D721Med (cell line): ENCODE measurements around the gene HNRNPA3.
"Not testable (repeated sequence)": the region's sequence is repeated elsewhere in the genome, so short reads cannot be mapped to it uniquely, and the experiment has no call there.

Source experiments
- DNase-seq: peaks from one replicate; pipeline ENCODE4 v3.0.0; 2011; ENCODE audit warnings: low spot score; ENCODE audit not compliant: insufficient read length
- FAIRE-seq: peaks from 2 replicates; lab custom pipeline; 2011; peaks lifted over from hg19 to GRCh38; lab: Jason Lieb, UNC
- TF ChIP-seq, protein P1 (sequence below): IDR thresholded peaks from 2 replicates; pipeline ENCODE4 v1.5.1; 2012; ENCODE audit warnings: mild to moderate bottlenecking, control low read depth; ENCODE audit not compliant: insufficient read depth; ENCODE audit errors: missing control alignments

The HNRNPA3 gene

DNA sequence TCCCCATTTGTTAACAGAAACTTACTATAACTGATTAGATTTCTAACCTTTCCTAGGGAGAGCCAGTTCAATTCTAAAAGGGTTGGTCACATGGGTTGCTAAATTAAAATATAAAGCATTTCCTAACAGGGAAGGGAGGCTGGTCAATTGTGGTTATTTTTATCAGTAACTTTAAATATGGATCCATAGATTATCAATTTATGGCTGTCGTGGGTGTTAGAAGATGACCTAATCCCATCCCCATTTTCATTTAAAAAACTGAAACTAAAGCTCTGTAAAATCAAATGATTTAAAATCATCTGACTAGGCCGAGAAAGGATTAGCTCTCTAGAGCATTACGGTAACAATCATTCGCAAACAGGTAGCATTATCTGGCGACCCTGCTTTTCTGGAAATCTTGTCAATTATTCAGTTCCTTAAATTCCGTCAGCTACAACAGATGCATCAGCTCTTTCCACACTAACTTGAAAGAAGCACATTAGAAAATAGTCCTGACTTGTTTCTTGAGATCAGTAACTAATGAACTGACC, 953 bp upstream of the HNRNPA3 start:
- TF ChIP-seq, protein P1, sequence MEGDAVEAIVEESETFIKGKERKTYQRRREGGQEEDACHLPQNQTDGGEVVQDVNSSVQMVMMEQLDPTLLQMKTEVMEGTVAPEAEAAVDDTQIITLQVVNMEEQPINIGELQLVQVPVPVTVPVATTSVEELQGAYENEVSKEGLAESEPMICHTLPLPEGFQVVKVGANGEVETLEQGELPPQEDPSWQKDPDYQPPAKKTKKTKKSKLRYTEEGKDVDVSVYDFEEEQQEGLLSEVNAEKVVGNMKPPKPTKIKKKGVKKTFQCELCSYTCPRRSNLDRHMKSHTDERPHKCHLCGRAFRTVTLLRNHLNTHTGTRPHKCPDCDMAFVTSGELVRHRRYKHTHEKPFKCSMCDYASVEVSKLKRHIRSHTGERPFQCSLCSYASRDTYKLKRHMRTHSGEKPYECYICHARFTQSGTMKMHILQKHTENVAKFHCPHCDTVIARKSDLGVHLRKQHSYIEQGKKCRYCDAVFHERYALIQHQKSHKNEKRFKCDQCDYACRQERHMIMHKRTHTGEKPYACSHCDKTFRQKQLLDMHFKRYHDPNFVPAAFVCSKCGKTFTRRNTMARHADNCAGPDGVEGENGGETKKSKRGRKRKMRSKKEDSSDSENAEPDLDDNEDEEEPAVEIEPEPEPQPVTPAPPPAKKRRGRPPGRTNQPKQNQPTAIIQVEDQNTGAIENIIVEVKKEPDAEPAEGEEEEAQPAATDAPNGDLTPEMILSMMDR: no peak
- DNase-seq: no peak
- FAIRE-seq: no peak

DNA sequence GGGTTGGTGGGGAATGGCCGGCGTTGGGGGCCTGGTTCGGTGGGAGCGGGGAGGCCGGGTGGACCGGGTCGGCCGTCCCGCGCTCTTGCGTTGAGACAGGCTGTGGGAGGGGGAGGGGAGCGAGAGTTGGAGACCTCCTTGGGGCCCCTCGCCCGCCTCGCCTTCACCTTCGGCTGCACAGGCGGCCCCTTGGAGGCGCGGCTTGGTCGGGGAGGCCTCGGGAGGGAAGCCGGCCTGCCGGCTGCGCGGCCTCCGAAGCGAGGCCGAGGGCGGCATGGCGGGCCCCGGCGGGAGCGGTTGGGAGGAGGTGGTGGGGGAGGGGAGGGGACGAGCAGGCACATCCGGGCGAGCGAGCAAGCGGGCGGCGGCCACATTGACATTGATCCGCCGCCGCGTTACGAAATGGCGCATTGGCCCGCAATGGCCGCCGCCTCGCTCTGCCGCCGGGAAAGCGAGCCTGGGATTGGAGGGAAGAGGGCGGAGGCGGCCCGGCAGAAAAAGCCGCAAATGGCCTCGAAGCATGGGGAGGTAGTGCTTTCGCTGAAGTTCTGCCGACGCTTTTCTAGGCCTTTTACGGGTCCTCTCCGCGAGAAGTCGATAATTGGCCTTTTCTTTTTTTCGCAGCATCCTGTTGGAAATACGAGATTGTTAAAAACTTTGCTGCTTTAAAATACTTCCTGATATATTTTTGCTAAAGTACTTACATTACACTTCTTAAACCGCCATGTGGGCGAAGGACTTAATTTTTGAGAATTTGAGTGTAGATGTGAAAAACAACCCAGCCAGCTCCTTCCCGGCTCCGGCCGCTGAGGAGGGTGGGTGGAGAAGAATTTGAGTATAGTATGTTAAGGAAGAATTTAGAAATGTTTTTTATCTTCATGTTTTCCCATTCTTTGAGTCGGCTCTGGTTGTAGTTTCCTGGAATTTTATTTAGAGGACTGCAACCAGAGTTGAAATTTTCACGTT, 580 bp downstream of the HNRNPA3 start:
- TF ChIP-seq, protein P1: no peak
- DNase-seq (peak; percentile 74), FAIRE-seq (no peak)

DNA sequence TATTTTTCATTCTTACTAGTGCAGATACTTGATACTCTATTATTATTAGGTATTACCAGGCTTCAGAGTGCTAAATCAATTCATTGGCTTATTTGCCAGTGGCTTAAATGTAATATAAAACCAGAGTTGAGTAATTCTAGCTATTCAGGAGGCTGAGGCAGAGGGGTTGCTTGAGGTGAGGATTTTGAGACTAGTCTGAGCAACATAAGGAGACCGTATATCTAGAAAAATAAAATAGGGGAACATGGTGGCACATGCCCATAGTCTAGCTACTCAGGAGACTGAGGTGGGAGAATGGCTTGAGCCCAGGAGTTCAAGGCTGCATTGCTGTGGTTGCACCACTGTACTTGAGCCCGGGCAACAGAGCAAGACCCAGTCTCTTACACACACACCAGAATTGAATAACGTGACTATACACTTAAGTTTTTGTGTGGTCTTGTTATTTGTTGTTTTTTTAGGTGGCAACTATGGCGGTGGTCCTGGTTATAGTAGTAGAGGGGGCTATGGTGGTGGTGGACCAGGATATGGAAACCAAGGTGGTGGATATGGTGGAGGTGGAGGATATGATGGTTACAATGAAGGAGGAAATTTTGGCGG, 4.8 kb downstream of the HNRNPA3 start:
- TF ChIP-seq, protein P1: no peak
- FAIRE-seq (no peak), DNase-seq (no peak)

DNA sequence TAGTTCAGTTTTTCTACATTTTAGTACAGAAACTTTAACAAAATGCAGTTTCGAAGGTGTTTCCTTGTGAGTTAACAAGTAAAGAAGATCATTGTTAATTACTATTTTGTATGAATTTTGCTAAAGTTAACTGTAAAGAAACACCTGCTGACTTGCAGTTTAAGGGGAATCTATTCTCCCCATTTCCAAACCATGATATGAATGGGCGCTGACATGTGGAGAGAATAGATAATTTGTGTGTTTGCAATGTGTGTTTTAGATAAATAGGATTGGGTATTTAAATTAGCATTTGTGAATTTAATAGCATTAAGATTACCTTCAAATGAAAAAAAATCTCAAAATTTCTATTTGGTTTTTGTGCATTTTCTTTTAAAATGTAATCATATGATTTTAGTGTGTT, 7.2 kb downstream of the HNRNPA3 start:
- FAIRE-seq, DNase-seq: not testable (repeated sequence)

DNA sequence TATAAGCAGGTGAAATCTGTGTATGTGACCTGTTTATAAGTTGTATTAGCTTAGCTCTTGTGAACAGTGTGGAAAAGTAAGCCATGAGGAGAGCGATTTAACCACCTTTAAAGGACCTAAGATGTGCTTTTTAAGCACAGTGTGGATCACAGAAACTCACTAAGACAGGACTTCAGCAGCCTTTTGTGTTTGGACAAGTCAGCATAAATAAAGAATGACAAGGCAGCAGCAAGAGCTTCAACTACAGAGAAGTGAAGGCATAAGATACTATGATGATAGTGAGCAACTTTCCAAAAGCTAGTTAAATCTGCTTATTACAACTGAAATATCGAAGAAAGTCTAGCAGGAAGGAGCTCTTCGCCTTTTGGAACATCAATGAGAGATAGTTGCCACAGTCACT, 8.9 kb downstream of the HNRNPA3 start:
- TF ChIP-seq, protein P1: no peak
- FAIRE-seq (no peak), DNase-seq (no peak)

DNA sequence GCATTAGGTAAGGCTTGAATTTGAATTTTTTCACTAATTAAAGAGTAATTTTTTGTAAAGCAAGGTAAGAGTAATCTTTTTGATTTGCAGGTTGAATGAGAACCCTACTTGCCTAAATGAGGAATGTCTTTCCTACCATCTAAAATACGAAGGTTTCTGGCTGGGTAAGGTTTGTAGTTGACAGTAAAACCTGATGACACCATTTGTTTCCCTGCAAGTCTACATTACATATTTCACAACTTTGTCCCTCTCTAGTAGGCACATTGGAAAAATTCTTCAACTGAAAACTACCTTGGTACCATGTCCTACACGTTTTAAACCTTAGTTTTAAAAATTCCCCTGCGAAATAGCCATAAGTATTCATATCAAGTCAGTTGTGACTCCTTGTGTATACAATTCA, 9.4 kb downstream of the HNRNPA3 start:
- FAIRE-seq (no peak), DNase-seq (no peak)
- TF ChIP-seq, protein P1: no peak

DNA sequence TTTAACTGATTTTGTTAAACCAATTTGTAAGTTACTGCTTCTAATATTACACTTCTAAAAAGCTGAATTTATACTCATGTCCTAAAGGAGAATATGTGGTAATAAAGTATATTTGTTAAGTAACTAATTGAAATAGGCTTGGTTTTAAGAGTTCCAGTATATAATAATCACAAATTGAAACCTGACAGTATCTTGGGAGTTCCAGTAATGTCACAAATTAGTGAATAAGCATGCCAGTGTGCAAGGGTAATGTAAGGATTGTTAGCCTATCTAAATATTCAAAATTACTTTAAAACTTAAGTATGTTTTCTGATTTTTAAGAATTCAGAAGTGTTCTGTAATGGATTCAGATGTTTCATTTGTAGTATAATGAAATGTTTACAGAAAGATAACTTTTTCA, 10.8 kb downstream of the HNRNPA3 start:
- FAIRE-seq, DNase-seq: not testable (repeated sequence)

DNA sequence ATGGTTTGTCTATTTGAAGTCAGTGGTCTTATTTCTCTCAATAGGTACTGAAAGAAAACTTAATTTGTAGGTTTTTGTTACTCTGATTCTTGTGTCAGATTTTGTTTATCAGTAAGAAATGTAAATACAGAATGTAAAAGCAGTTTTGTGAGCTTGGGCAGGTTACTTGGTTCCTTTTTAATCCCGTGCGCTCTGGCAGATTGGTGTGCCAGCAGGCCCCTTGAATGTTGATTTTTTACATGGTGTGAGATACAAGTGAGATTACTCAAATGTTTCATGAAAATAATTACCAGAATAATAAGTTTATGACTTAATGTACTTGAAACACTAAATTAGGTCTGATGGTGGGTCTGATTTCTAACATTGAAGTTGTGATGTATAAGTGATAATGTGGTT, 13.4 kb downstream of the HNRNPA3 start:
- TF ChIP-seq, protein P1: no peak
- DNase-seq (no peak), FAIRE-seq (no peak)
